GM12864 (cell line): Measurements from ENCODE around the gene MYH14.
"Not testable (repeated sequence)": the region's sequence is repeated elsewhere in the genome, so short reads cannot be mapped to it uniquely, and the experiment has no call there.

Experiments
- DNase-seq: peaks from one replicate; pipeline ENCODE4 v3.0.0-alpha.2; 2011; ENCODE audit warnings: low read depth
- H3K4me3 ChIP-seq: 2 replicates; pipeline ENCODE4 v1.5.1; 2011; ENCODE audit warnings: mild to moderate bottlenecking, low read depth, low read length, control low read depth
- TF ChIP-seq, protein P1 (sequence below): IDR thresholded peaks from 2 replicates; pipeline ENCODE4 v1.5.1; 2011; ENCODE audit warnings: low read depth, mild to moderate bottlenecking, moderate library complexity, low read length, control low read depth, inconsistent platforms; ENCODE audit errors: missing control alignments

The MYH14 gene

DNA sequence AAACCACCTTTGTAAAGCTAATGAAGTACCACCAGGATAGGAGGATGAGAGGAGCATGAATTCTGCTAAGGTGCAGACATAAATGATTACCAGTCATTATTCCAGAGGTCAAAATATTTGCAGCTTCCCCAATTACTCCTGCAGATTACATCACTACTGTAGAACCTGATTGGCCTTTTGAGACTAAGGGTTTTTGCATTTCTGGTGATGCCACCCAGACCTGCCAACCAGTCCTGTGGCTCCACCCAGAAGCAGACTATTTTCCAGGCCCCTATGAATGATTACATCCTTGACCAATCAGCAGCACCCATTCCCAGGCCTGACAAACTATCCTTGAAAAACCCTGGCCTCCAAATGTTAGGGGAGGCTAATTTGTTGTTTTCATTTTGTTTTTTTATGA is 136.9 kb downstream of the MYH14 start:
- TF ChIP-seq, protein P1, sequence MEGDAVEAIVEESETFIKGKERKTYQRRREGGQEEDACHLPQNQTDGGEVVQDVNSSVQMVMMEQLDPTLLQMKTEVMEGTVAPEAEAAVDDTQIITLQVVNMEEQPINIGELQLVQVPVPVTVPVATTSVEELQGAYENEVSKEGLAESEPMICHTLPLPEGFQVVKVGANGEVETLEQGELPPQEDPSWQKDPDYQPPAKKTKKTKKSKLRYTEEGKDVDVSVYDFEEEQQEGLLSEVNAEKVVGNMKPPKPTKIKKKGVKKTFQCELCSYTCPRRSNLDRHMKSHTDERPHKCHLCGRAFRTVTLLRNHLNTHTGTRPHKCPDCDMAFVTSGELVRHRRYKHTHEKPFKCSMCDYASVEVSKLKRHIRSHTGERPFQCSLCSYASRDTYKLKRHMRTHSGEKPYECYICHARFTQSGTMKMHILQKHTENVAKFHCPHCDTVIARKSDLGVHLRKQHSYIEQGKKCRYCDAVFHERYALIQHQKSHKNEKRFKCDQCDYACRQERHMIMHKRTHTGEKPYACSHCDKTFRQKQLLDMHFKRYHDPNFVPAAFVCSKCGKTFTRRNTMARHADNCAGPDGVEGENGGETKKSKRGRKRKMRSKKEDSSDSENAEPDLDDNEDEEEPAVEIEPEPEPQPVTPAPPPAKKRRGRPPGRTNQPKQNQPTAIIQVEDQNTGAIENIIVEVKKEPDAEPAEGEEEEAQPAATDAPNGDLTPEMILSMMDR: no peak
- peak overlapping the region; percentile 20 for H3K4me3 ChIP-seq
- no peak for DNase-seq

DNA sequence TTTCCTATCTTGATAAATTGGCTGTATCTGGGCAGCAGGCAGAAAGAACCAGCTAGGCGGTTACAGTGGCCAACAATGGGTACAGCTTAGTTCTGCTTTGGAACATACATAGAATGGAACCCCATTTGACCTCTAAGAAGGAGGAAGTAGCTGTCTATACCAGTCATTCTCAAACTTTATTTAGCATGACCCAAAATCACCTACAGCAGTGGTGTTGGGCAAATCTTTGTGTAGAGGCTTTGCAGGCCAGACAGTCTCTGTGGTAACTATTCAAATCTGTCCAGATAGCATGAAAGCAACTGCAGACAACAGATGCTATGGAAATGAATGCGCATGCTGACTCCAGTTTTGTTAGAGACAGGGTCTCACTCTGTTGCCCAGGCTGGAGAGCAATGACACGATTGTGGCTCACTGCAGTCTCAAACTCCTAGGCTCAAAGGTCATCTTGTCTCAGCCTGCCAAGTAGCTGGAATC is 137.7 kb downstream of the MYH14 start:
- peak; percentile 94 for DNase-seq
- TF ChIP-seq, protein P1: no peak
- H3K4me3 ChIP-seq: peak overlapping the region; percentile 38

DNA sequence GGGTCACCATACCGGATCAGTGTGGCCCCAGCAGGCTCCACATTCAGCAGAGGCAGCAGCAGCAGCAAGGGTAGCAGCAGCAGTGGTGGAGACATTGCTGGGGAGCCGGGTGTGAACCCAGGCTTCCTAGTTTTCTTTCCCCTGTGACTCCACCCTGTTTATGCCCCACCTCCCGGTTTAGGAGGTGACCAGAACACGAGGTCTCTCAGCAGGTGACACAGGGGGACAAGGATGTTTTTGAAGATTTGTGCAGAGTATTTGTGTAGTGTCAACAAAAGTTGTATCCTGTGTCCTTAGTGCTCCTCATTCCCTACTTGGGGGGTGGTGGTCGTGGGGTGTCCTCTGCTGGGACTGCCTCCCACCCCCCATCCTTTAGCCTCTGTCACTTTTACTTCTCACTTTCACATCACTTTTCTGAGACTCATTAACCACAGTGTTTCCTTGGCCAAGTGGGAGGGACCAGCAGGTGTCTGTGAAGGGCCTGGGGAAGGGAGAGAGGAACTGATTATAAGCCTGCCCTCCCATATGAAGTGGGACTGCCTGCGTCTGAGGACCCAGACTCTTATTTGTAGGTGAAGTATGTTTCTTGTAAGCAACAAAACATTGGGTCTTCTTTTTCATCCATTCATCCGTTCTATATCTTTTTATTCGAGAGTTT is 141.4 kb downstream of the MYH14 start:
- H3K4me3 ChIP-seq: peak overlapping the region; percentile 57
- peak; percentile 91 for DNase-seq
- TF ChIP-seq, protein P1: no peak

DNA sequence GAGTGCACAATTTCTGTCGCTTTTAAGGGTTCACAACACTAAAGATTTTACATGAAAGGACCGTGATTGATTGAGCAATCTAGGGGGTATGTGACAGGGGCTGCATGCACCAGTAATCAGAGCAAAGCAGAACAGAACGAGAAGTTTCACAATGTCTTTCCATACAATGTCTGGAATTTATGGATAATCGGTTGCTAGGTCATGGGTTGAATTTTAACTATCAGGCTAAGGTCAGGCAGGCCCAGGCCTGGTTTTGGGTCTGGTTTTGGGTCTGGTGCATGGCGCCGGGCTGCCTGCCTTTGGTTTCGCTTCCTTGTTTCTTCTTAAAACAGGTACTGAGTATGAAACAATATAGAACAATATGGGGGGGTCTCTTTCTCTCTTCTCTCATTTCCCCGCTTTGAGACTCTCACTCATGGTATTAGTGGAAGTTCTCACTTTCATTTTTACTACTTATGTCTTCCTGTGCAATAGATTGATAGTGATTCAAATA is 143.7 kb downstream of the MYH14 start:
- H3K4me3 ChIP-seq: not testable (repeated sequence)
- peak; percentile 87 for DNase-seq

DNA sequence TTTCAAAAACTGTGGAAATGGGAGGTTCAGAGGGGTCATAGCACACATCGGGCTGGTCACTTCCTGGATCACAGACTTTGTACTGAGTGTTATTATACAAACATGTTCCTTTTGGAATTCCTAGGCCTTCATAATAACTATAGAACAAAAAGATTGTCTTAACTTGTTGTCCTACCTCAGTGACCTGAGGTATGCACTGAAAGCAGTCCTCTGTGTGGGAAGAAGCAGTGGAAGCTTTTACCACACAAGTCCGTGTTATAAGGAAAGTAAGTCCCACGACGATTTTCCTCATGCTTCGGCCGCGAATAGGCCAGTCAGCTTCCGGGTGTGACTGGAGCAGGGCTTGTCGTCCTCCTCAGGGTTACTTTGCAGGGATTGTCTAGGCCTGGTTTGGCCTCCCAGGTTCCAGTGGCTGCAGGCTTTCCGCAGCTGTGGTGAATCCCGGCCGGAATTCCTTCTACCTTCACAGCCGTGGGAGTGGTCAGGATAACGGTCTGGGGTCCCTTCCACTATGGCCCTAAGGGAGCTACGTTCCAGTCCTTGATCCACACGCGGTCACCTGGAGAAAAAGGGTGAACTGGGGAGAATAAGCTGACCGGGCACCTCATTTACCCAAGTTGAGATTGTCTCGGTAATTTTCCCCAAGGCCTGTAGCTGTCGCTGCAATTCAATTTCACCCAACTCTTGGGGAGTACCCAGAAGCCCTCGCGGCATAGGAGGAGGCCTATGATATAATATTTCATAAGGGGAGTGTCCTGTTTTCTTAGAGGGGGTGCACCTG is 146.0 kb downstream of the MYH14 start:
- TF ChIP-seq, protein P1: peak; percentile 57
- no peak overlapping the region for H3K4me3 ChIP-seq
- no peak for DNase-seq

DNA sequence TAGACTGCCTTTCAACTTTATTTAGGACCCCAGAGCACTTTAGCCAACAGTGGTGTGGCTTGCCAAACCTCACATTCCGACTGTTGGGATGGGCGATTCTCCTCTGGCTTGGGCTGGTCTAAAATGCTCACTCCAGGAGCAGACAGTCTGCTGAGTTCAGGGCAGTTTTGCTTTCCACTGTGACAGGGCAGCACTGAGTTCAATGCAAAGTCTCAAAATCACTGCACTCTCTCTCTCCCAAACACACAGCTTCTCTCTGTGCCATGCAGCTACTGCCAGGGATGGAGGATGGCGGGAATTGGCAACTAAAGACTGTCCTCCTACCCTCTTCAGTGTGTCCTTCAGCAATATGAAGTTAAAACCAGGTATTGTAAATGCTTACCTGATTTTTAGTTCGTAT is 148.8 kb downstream of the MYH14 start:
- TF ChIP-seq, protein P1: no peak
- no peak for DNase-seq
- no peak overlapping the region for H3K4me3 ChIP-seq

DNA sequence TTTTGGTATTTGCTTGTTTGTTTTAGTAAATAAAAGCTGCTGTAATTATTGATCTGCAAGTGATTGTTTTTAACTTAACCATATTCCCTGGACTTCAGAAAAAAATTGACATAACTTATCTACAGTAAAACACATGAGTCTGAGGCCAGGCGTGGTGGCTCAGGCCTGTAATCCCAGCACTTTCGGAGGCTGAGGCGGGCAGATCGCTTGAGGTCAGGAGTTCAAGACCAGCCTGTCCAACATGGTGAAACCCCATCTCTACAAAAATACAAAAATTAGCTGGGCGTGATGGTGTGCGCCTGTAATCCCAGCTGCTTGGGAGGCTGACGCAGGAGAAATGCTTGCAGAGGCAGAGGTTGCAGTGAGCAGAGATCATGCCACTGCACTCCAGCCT is 150.1 kb downstream of the MYH14 start:
- not testable (repeated sequence) for DNase-seq, H3K4me3 ChIP-seq

DNA sequence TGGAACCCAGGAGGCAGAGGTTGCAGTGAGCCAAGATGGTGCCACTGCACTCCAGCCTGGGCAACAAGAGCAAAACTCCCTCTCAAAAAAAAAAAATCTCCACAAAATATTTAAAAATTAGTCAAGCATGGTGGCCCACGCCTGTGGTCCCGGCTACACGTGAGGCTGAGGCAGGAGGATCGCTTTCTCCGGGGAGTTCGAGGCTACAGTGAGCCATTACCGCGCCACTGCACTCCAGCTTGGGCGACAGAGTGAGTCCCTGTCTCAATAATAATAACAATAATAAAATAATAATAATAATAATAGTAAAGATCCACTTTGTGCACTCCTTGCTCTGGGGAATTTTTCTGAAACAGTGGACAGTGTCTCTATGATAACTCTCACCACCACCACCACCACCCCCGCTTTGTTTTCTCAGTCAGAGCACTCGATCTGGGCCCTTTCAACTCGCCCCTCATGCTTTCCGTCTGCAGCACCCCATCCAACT is 153.3 kb downstream of the MYH14 start:
- DNase-seq: no peak
- TF ChIP-seq, protein P1: no peak
- H3K4me3 ChIP-seq: no peak overlapping the region; the same call in 1 of the 2 replicates
